ENCODE measurements around the gene PM20D1. TPM values are rescaled to one million over a fixed set of nuclear protein-coding genes. Genes with fewer than 3 reads are reported as not detected.

Gene PM20D1
- total RNA-seq, 1 experiment from 2014 or later, result 0.37 TPM

- TF ChIP-seq, protein P1, sequence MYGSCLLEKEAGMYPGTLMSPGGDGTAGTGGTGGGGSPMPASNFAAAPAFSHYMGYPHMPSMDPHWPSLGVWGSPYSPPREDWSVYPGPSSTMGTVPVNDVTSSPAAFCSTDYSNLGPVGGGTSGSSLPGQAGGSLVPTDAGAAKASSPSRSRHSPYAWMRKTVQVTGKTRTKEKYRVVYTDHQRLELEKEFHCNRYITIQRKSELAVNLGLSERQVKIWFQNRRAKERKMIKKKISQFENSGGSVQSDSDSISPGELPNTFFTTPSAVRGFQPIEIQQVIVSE (CRISPR knock-in tag; IDR thresholded peaks at IDR 0.05; ENCODE audit: borderline replicate concordance), result no peak
These were observed 47.9 kb downstream of the PM20D1 start (continued) for GRCh38 chr1:205802060-205802459.

- POLR2A ChIA-PET, result no interaction called here
- H3K4me3 Mint-ChIP-seq, result no peak overlapping the region
- H3K9me3 Mint-ChIP-seq, result no peaks in the 10 kb centered on the region
- no peak overlapping the region for H3K27ac Mint-ChIP-seq
- DNase-seq (ENCODE audit: low spot score) (no peak), ATAC-seq (no peak)
- H3K4me1 Mint-ChIP-seq, result no peaks in the 10 kb centered on the region
- H3K27me3 Mint-ChIP-seq (ENCODE audit: low read depth), result no peaks in the 10 kb centered on the region
- CTCF ChIA-PET, result no interaction called here
- H3K36me3 Mint-ChIP-seq, result peaks cover 28% of the 10 kb centered on the region
- TF ChIP-seq SMAD4 (CRISPR knock-in tag; IDR thresholded peaks at IDR 0.05), result no peak
- TF ChIP-seq RELA (CRISPR knock-in tag; IDR thresholded peaks at IDR 0.05; ENCODE audit: borderline replicate concordance), result no peak
- TF ChIP-seq, protein P2, sequence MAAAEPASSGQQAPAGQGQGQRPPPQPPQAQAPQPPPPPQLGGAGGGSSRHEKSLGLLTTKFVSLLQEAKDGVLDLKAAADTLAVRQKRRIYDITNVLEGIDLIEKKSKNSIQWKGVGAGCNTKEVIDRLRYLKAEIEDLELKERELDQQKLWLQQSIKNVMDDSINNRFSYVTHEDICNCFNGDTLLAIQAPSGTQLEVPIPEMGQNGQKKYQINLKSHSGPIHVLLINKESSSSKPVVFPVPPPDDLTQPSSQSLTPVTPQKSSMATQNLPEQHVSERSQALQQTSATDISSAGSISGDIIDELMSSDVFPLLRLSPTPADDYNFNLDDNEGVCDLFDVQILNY (CRISPR knock-in tag; IDR thresholded peaks at IDR 0.05), result no peak
- TF ChIP-seq, protein P3, sequence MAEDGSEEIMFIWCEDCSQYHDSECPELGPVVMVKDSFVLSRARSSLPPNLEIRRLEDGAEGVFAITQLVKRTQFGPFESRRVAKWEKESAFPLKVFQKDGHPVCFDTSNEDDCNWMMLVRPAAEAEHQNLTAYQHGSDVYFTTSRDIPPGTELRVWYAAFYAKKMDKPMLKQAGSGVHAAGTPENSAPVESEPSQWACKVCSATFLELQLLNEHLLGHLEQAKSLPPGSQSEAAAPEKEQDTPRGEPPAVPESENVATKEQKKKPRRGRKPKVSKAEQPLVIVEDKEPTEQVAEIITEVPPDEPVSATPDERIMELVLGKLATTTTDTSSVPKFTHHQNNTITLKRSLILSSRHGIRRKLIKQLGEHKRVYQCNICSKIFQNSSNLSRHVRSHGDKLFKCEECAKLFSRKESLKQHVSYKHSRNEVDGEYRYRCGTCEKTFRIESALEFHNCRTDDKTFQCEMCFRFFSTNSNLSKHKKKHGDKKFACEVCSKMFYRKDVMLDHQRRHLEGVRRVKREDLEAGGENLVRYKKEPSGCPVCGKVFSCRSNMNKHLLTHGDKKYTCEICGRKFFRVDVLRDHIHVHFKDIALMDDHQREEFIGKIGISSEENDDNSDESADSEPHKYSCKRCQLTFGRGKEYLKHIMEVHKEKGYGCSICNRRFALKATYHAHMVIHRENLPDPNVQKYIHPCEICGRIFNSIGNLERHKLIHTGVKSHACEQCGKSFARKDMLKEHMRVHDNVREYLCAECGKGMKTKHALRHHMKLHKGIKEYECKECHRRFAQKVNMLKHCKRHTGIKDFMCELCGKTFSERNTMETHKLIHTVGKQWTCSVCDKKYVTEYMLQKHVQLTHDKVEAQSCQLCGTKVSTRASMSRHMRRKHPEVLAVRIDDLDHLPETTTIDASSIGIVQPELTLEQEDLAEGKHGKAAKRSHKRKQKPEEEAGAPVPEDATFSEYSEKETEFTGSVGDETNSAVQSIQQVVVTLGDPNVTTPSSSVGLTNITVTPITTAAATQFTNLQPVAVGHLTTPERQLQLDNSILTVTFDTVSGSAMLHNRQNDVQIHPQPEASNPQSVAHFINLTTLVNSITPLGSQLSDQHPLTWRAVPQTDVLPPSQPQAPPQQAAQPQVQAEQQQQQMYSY (CRISPR knock-in tag; IDR thresholded peaks at IDR 0.05), result no peak
- TF ChIP-seq, protein P4, sequence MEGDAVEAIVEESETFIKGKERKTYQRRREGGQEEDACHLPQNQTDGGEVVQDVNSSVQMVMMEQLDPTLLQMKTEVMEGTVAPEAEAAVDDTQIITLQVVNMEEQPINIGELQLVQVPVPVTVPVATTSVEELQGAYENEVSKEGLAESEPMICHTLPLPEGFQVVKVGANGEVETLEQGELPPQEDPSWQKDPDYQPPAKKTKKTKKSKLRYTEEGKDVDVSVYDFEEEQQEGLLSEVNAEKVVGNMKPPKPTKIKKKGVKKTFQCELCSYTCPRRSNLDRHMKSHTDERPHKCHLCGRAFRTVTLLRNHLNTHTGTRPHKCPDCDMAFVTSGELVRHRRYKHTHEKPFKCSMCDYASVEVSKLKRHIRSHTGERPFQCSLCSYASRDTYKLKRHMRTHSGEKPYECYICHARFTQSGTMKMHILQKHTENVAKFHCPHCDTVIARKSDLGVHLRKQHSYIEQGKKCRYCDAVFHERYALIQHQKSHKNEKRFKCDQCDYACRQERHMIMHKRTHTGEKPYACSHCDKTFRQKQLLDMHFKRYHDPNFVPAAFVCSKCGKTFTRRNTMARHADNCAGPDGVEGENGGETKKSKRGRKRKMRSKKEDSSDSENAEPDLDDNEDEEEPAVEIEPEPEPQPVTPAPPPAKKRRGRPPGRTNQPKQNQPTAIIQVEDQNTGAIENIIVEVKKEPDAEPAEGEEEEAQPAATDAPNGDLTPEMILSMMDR (IDR thresholded peaks at IDR 0.05), result no peak
- no peak for TF ChIP-seq ATF6 (CRISPR knock-in tag; IDR thresholded peaks at IDR 0.05)
- no peak for TF ChIP-seq JAZF1 (CRISPR knock-in tag; IDR thresholded peaks at IDR 0.05)
- TF ChIP-seq, protein P5, sequence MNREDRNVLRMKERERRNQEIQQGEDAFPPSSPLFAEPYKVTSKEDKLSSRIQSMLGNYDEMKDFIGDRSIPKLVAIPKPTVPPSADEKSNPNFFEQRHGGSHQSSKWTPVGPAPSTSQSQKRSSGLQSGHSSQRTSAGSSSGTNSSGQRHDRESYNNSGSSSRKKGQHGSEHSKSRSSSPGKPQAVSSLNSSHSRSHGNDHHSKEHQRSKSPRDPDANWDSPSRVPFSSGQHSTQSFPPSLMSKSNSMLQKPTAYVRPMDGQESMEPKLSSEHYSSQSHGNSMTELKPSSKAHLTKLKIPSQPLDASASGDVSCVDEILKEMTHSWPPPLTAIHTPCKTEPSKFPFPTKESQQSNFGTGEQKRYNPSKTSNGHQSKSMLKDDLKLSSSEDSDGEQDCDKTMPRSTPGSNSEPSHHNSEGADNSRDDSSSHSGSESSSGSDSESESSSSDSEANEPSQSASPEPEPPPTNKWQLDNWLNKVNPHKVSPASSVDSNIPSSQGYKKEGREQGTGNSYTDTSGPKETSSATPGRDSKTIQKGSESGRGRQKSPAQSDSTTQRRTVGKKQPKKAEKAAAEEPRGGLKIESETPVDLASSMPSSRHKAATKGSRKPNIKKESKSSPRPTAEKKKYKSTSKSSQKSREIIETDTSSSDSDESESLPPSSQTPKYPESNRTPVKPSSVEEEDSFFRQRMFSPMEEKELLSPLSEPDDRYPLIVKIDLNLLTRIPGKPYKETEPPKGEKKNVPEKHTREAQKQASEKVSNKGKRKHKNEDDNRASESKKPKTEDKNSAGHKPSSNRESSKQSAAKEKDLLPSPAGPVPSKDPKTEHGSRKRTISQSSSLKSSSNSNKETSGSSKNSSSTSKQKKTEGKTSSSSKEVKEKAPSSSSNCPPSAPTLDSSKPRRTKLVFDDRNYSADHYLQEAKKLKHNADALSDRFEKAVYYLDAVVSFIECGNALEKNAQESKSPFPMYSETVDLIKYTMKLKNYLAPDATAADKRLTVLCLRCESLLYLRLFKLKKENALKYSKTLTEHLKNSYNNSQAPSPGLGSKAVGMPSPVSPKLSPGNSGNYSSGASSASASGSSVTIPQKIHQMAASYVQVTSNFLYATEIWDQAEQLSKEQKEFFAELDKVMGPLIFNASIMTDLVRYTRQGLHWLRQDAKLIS (CRISPR knock-in tag; IDR thresholded peaks at IDR 0.05; ENCODE audit: borderline replicate concordance), result no peak
- no peak for TF ChIP-seq ZNF138 (CRISPR knock-in tag; conservative IDR thresholded peaks at IDR 0.05)
- TF ChIP-seq NFYB (CRISPR knock-in tag; conservative IDR thresholded peaks at IDR 0.05; ENCODE audit: low read depth), result no peak
- TF ChIP-seq ZNF425 (CRISPR knock-in tag; conservative IDR thresholded peaks at IDR 0.05), result no peak
- TF ChIP-seq ZNF281 (CRISPR knock-in tag; IDR thresholded peaks at IDR 0.05), result no peak
- TF ChIP-seq NR1H2 (CRISPR knock-in tag; IDR thresholded peaks at IDR 0.05), result no peak
- TF ChIP-seq, protein P6, sequence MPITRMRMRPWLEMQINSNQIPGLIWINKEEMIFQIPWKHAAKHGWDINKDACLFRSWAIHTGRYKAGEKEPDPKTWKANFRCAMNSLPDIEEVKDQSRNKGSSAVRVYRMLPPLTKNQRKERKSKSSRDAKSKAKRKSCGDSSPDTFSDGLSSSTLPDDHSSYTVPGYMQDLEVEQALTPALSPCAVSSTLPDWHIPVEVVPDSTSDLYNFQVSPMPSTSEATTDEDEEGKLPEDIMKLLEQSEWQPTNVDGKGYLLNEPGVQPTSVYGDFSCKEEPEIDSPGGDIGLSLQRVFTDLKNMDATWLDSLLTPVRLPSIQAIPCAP (CRISPR knock-in tag; IDR thresholded peaks at IDR 0.05), result no peak
These were observed 48.8 kb downstream of the PM20D1 start for GRCh38 chr1:205800981-205801703.

Data from WTC11 (cell line).